Breast epithelium (tissue), 4 donors: ENCODE results near the gene PPFIA2. TPM values are rescaled to one million over a fixed set of nuclear protein-coding genes. Genes with fewer than 3 reads are reported as not detected.

Experiments used
- DNase-seq, 2 donors: peaks; one replicate each; pipeline ENCODE4 v3.0.0-alpha.2; 2019; ENCODE audit warnings: low spot score in 2 of 2
- H3K27ac ChIP-seq, 2 donors: fragments of 200-600 bp; sonication (generic) in 1 of 2; one replicate each; pipeline ENCODE4 v1.5.1; 2016 to 2019; ENCODE audit warnings: mild to moderate bottlenecking in 1 of 2
- H3K27me3 ChIP-seq, 2 donors: fragments of 200-600 bp; sonication (generic) in 1 of 2; one replicate each; pipeline versions ENCODE4 v1.5.1 to v1.6.0; 2017 to 2019; ENCODE audit warnings: control low read depth in 1 of 2, mild to moderate bottlenecking in 1 of 2
- H3K36me3 ChIP-seq: fragments of 200-600 bp; one replicate; pipeline ENCODE4 v1.5.1; 2019
- H3K4me1 ChIP-seq, 2 donors: fragments of 200-600 bp; sonication (generic); one replicate each; pipeline ENCODE4 v1.5.1; 2016 to 2019; ENCODE audit warnings: control low read depth in 1 of 2
- H3K4me3 ChIP-seq, 3 donors: fragments of 200-600 bp; sonication (generic); 1 replicate in 2 of 3; 2 replicates in 1 of 3; pipeline ENCODE4 v1.5.1; 2016 to 2019; ENCODE audit warnings: mild to moderate bottlenecking in 3 of 3, moderate library complexity in 2 of 3
- H3K9me3 ChIP-seq, 2 donors: fragments of 200-600 bp; sonication (generic) in 1 of 2; one replicate each; pipeline ENCODE4 v1.5.1; 2016 to 2019; ENCODE audit warnings: control low read depth in 1 of 2
- CTCF ChIP-seq, 3 donors: fragments of 450-650 bp; IDR thresholded peaks; one replicate each; pipeline ENCODE4 v1.5.1; 2016 to 2017; ENCODE audit warnings: antibody characterized with exemption in 3 of 3, mild to moderate bottlenecking in 3 of 3, moderate library complexity in 3 of 3
- POLR2A ChIP-seq: fragments of 450-650 bp; IDR thresholded peaks from one replicate; pipeline ENCODE4 v1.6.1; 2016; ENCODE audit warnings: antibody characterized with exemption, mild to moderate bottlenecking, moderate library complexity
- POLR2AphosphoS5 ChIP-seq, 3 donors: sonication (generic); formaldehyde crosslinking; IDR thresholded peaks; one replicate each; pipeline ENCODE4 v1.6.1; 2017; ENCODE audit warnings: antibody characterized with exemption in 3 of 3
- intact Hi-C: fragments of 100-400 bp; cut with DNase I; formaldehyde crosslinking; loops from one replicate; pipeline ENCODE4 v1.15.1; 2023; ENCODE audit warnings: low total_unique reads
- total RNA-seq, 3 donors: library from RNA; depleted of rRNA; stranded (reverse); fragments of >200 nt; gene quantifications; one replicate each; pipeline ENCODE4 v1.1.0, GENCODE V29; 2016

The PPFIA2 gene
- total RNA-seq, 3 donors from 2014 or later = 0.44 to 3.8 (median 0.98) TPM

- H3K4me3 ChIP-seq = no peak overlapping the region
- H3K36me3 ChIP-seq = no peaks in the 10 kb centered on the region
- intact Hi-C loops = no loop called here
- no peaks in the 10 kb centered on the region for H3K27me3 ChIP-seq
- no peaks in the 10 kb centered on the region for H3K4me1 ChIP-seq
- H3K27ac ChIP-seq = no peak overlapping the region
- TF ChIP-seq POLR2AphosphoS5 (IDR thresholded peaks at IDR 0.05) = no peak
- peaks cover 0 to 14% of the 10 kb centered on the region in 2 donors for H3K9me3 ChIP-seq
- DNase-seq = no peak
These were observed 170.7 kb downstream of the PPFIA2 start for GRCh38 chr12:81588235-81589008.

GRCh38 chr12:81585787-81586186, 173.4 kb downstream of the PPFIA2 start:
- intact Hi-C loops = no loop called here
- Histone ChIP-seq H3K9me3 (peaks cover 0 to 10% of the 10 kb centered on the region in 2 donors), H3K27ac (no peak overlapping the region), H3K27me3 (no peaks in the 10 kb centered on the region), H3K36me3 (no peaks in the 10 kb centered on the region), H3K4me1 (no peaks in the 10 kb centered on the region), H3K4me3 (no peak overlapping the region)
- TF ChIP-seq CTCF (IDR thresholded peaks at IDR 0.05) (no peak), POLR2AphosphoS5 (IDR thresholded peaks at IDR 0.05) (no peak), POLR2A (no peak)
- no peak for DNase-seq

- Histone ChIP-seq H3K27ac (no peak overlapping the region), H3K36me3 (no peaks in the 10 kb centered on the region), H3K9me3 (no peaks in the 10 kb centered on the region), H3K4me1 (no peaks in the 10 kb centered on the region), H3K4me3 (no peak overlapping the region), H3K27me3 (no peaks in the 10 kb centered on the region)
- TF ChIP-seq POLR2A (no peak), POLR2AphosphoS5 (IDR thresholded peaks at IDR 0.05) (no peak), CTCF (IDR thresholded peaks at IDR 0.05) (no peak)
- intact Hi-C loops = no loop called here
- DNase-seq = no peak
These were observed 185.9 kb downstream of the PPFIA2 start for GRCh38 chr12:81573228-81573627.

GRCh38 chr12:81572411-81572810, 186.7 kb downstream of the PPFIA2 start:
- Histone ChIP-seq H3K9me3 (no peaks in the 10 kb centered on the region), H3K36me3 (no peaks in the 10 kb centered on the region), H3K4me1 (no peaks in the 10 kb centered on the region), H3K4me3 (no peak overlapping the region), H3K27ac (no peak overlapping the region), H3K27me3 (no peaks in the 10 kb centered on the region)
- no peak for DNase-seq
- TF ChIP-seq POLR2AphosphoS5 (IDR thresholded peaks at IDR 0.05) = no peak
- no peak for TF ChIP-seq CTCF (IDR thresholded peaks at IDR 0.05)
- no peak for TF ChIP-seq POLR2A
- intact Hi-C loops = no loop called here

- DNase-seq = no peak
- H3K4me3 ChIP-seq = no peak overlapping the region
- no peaks in the 10 kb centered on the region for H3K4me1 ChIP-seq
- no peaks in the 10 kb centered on the region for H3K36me3 ChIP-seq
- no peak overlapping the region for H3K27ac ChIP-seq
- H3K9me3 ChIP-seq = no peaks in the 10 kb centered on the region
- no peaks in the 10 kb centered on the region for H3K27me3 ChIP-seq
- intact Hi-C loops = no loop called here
- TF ChIP-seq POLR2AphosphoS5 (IDR thresholded peaks at IDR 0.05) (no peak), POLR2A (no peak), CTCF (IDR thresholded peaks at IDR 0.05) (no peak)
These were observed 188.9 kb downstream of the PPFIA2 start for GRCh38 chr12:81570234-81570633.
